ENCODE results near the gene POMGNT1.

Gene POMGNT1

GRCh38 chr1:46181343-46182260 lies 16.6 kb downstream of the POMGNT1 start:
- no peak for DNase-seq

DNA sequence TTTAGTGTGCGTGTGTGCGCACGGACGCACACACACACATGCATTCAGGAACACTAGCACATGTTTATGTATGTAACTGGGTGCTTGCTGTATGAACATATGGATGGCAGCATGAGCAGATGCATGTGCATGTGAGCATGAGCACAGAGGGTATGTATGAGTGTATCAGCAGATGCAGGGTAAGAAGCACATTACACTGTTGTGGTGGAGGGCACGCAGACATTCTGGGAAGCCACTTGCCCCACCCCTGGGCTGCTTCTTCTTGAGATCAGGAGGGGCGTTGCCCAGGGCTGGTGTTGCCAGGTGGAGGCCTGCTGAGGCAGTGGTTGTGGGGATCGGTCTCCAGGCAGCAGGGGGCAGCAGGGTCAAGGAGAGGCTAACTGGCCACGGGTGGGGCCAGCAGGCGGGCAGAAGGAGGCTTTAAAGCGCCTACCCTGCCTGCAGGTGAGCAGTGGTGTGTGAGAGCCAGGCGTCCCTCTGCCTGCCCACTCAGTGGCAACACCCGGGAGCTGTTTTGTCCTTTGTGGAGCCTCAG lies 18.1 kb downstream of the POMGNT1 start:
- DNase-seq: no peak

GRCh38 chr1:46179138-46180081 lies 18.8 kb downstream of the POMGNT1 start:
- peak; percentile 60 for DNase-seq

GRCh38 chr1:46176211-46176865 lies 21.9 kb downstream of the POMGNT1 start, which contains the start of gene P3R3URF:
Gene P3R3URF (minus strand): TSS chr1:46176488. CDS start chr1:46176471, 17 bp downstream.
- no peak for DNase-seq

DNA sequence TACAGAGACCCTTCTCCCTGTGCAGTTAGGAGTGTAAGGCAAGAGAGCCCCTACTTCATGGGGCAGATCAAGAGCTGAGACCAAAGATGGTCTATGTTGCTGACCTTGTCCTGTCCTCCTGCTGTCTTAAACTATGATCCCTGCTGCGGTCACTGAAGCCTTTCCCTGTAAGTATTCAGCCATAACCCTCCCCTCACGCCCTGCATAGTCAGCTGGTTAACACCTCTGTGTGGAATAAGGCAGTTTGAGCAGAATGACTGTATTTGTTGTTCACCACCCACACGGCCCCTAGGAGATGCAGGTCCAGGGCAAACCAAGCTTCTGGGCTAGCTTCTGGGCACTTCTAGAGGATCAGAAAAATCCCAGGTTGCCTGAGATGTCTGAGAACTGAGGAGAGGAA lies 23.0 kb downstream of the POMGNT1 start:
- no peak for DNase-seq

DNA sequence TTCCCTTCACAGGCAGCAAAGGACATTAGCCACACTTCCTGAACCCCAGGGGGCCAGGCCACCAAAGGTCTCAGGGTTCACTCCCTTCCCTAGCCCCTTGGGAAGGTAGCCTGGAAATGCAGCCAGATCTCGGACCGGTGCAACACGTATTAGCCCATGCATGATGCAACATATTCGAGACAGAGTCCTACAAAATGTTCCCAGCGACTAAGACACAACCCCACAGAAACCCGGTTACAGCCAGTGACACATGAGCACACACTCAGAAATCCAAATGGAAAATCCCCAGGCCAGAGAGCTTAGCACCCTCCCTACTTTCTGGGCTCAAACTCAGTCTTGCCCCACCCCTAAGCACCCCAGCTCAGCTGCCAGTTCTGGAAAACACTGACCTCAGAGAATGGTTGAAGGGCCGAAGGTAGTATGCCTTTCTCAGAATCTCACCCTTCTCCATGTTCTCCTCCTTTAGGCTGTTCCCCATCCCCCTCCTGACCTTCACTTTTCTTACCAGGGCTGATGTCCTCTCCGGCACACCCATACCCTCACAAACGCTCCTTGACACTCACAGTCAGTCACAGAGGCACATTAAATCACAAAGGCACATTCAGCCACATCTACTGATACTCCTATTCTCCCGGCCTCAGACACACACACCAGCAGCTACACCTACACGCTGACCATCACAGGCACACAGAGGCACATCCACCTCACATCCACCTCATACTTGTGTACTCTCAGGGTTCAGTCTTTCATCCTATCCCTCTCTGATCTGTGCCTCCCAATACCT lies 23.6 kb downstream of the POMGNT1 start, which contains the start of gene TSPAN1:
TSPAN1 (plus strand) TSS at position 640 of the 784 bp plus-strand sequence. CDS start 6,021 bp downstream, outside the sequence.
- no peak for DNase-seq

GRCh38 chr1:46173361-46173856 lies 24.8 kb downstream of the POMGNT1 start:
- DNase-seq: no peak

- DNase-seq: no peak
Measured at GRCh38 chr1:46172321-46172720, 25.9 kb downstream of the POMGNT1 start.

DNA sequence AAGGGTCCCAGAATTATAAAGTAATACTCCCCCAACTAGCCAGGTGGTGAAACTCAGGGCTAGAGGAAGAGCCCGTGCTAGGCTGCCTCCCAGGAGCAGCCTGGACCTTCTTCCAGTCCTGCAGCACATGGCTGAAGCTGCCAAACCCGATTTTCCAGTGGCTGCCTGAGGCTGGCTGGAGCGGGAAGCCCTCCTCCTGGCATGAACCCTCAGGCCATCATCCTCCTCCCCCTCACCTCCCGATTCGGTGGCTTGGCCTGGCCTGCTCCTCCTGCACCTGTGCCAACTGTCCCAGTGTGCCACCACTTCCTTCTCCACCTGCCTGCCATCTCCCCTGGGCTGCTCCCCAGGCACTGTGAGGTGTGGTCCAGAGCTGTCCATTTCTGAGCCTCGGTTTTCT lies 26.4 kb downstream of the POMGNT1 start:
- DNase-seq: no peak

DNA sequence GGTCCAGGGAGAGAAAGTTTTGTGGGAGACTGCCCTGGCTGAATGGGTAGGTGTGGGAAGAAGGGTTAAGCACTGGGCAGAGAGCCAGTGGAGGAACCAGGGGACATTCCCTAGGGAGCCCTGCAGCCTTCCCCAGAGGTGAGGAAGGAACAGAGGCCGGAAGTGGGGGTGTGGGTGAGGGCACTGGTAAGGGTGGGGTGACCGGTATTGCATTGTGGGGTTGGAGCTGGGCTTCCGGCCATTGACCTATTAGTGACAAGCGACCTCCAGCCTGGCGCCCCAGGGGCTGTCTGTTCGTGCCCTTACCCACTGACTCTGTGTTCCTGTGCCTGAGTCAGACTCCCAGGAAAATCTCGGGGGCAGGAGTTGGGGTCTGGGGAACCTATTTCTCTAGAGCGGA lies 26.9 kb downstream of the POMGNT1 start:
- DNase-seq: no peak

DNA sequence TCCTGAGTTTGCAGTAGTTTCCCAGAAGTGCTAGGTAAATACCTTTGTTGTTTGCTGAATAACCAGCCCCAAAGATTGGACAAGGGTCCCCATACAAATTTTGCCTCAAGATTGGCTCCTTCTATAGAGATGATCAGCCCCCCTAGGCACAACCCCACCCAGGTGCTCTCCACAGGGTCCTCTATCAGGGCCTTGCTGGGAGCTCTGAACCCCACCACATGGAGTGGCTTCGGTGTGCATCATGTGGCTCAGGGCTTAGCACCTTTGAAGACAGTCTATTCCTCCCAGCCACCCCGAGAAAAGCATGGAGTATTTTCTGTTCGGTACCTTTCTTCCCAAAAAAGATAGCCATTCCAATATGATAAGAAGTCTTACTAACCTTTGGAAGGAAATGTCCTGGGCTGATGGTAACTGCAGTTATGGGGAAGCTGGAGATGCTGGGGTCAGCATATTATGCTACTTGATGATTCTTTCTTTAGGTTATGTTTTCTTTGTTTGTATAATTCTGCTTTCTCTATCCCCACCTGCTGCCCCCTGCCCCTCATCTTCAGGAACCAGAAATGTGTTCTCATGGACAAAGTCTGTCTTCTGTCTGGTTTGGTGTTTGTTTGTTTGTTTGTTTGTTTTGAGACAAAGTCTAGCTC lies 28.3 kb downstream of the POMGNT1 start:
- DNase-seq: no peak

GRCh38 chr1:46168477-46168876 lies 29.8 kb downstream of the POMGNT1 start:
- DNase-seq: no peak

DNA sequence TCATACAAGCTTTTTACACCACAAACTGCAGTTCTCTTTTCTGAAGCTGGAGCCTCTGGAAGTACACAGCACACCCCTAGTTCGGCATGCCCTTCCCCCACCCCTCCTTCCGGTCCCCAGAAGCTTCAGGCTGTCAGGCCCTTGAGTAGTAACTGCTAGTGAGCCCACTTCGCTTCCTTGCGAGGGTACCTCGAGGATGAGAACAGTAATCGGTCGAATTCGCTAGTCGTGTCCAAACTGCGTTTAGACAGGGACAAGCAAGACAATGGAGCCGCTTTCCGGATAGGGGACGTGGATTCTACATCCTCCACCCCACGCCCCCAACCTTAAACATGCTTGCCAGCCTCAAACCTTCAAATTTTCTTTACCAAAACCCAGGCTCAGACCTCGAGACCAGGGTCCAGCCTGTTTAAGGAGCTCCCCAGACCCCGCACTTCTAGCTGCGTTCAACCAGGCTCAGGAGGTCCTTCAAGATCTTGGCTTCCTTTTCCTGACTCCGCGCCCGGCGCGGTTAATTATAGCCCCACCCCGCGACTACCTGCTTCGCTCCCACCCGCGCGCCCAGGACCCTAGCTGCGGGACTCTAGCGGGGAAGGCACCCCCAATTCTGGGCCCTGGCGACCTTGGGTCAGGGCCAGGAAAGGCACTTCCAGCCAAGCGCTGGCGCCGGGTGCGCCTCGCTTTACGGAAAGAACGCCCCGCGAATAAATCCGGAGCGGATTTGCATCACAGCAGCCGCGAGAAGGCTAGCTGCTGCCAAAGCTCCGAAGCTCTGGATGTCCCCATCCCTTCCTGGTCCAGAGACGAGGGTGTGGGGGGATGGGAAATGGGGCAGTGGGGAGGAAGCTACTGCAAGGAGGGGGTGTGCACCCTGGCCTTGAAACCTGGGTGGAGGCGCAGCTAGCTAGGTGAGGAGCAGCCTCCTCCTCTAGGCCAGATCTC lies 31.4 kb downstream of the POMGNT1 start:
- peak; percentile 17 for DNase-seq

DNA sequence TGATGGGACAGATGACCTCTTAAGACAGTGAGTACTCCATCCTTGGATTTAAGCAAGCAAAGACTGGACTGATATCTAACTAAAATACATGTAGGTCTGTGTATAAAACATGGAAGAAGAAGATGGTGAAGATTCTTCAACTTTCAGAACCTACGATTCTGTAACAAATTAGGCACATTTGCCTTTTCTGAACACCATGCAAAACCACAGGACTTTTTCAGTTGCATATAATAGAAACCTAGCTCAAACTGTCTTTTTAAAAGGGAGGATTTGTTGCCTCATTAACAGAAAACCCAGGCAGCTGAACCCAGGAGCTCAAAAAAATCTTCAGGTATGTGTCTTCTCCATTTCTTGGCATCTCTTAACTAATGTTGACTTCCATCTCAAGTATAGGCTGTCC lies 38.0 kb downstream of the POMGNT1 start:
- DNase-seq: no peak

DNA sequence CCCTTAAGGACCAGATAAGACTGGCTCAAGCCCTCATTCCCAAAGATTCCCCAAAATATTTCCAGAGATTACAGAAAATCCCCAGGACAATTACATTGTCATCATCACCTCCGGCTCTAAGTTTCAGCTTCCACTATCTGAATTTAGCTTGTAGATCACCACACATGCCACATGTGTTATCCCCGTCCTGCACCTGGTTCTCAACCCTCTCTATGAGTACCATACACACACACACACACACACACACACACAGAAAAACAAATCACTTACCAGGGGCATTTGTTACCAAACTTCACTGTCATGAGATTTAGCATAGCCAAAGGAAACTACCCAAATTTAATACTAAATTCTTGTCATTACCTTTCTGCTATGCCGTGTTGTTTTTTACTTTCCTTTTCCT lies 38.7 kb downstream of the POMGNT1 start:
- no peak for DNase-seq

- no peak for DNase-seq
Measured at GRCh38 chr1:46158312-46159281, 39.6 kb downstream of the POMGNT1 start.

- no peak for DNase-seq
Measured at GRCh38 chr1:46157916-46158311, 40.3 kb downstream of the POMGNT1 start.

DNA sequence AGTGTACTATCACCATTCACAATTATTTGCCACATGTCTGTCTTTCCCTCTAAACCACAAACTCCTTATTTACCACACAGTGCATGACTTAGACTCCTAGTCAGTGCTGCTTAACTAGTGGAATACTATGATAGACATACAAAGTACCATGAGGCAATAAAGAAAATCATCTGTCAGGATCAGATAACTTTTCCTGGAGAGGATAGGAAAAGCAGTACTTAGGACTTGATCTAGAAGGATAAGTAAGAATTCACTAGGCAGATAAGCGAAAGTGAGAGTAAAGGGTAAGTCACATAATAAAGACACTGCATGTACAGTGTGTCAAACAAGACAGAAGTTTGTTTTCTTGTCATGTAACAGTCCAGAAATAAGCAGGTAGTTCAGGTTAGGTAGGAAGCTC lies 44.5 kb downstream of the POMGNT1 start:
- no peak for DNase-seq

DNA sequence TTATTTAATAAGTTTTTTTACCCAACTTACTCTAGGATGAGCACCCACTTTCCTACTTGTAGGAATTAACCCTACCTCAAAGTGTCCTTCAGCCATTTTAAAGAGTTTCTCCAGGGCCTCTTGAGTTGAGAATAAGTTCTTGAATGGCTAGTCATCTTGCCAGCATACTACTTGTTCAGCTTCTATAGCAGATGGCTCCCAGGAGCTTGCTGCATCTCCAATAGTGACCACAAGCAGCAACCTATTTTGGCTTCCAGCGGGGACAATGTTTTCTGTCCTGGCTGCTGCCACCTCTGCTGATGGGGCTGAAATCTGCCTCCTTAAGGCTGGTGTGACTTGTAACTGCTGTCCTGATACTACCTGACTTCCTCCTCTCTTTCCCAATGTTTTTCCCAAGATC lies 45.0 kb downstream of the POMGNT1 start:
- no peak for DNase-seq
